Fibroblast of skin of right biceps (primary cell): ENCODE data around the gene APBB3.

Experiments used
- DNase-seq: peaks from one replicate; pipeline ENCODE4 v3.0.0-alpha.2; 2013

The APBB3 gene

GRCh38 chr5:140574165-140574564 is 9.8 kb upstream of the APBB3 start:
- DNase-seq = no peak

DNA sequence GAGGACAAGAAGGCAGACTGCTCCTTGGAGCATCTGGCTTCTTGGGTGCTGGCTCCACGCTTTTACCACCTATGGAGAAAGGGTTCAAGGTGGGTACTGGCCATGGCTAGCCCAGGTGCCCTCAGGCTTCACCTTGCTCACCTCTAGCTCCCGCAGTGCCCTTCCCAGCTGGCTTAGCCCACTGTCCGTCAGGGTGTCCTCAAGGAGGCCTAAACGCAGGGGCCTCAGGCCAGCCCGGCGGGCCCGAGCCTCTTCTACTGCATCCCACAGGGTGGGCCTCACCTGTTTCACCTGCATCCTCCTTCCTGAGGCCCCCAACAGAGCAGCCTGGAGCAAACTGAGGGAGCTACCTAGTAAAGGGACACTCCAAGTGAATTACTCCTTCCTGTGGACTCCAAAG is 9.3 kb upstream of the APBB3 start:
- DNase-seq = no peak

- DNase-seq = no peak
These were observed 6.7 kb upstream of the APBB3 start for GRCh38 chr5:140571105-140571504.

GRCh38 chr5:140570488-140570887 is 6.1 kb upstream of the APBB3 start:
- DNase-seq = no peak

DNA sequence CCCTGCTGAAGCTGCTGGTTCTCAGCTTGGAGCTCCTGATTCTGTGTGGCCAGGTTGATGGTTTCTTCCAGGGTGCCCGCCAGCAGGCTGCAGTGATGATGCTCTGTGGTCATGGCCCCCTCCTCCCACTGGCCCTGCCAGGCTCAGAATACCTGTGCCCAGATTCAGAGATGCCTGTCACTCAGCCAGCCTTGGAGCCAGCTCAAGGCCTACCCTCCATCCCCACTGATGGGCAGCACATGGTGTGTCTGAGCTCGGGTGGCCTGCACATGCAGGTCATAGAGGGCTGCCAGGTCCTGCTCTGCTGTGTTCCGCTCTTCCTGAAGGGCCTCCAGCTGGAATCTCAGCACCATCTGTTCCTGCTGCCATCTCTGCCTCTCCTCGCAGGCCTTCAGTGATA is 5.7 kb upstream of the APBB3 start:
- no peak for DNase-seq

DNA sequence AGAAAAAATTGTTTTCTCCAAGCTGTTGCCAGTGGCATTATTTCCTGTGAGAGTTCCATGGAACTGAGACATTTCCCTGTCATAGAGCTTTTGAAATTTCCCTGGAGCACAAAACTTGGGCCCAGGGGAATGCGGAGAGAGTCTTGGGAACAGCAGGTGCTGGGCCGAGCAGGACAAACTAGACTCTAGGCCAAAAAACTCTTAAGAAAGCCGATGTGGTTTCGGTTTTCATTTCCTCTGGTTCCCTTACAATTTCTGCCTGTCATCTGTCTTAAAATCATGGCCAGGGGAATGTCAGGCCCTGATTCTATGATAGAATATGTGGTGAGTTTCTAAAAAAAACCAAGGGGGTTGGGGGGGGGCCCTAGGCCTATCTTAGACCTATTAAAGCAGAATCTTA is 4.8 kb upstream of the APBB3 start:
- no peak for DNase-seq

- no peak for DNase-seq
These were observed 4.2 kb upstream of the APBB3 start for GRCh38 chr5:140568443-140569063.

DNA sequence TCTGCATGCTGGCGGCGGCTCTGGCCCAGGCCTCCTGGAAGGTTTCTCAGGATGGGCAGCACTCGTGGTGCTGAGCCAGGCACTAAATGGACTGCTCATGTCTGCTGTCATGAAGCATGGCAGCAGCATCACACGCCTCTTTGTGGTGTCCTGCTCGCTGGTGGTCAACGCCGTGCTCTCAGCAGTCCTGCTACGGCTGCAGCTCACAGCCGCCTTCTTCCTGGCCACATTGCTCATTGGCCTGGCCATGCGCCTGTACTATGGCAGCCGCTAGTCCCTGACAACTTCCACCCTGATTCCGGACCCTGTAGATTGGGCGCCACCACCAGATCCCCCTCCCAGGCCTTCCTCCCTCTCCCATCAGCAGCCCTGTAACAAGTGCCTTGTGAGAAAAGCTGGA is 3.5 kb upstream of the APBB3 start:
- no peak for DNase-seq

DNA sequence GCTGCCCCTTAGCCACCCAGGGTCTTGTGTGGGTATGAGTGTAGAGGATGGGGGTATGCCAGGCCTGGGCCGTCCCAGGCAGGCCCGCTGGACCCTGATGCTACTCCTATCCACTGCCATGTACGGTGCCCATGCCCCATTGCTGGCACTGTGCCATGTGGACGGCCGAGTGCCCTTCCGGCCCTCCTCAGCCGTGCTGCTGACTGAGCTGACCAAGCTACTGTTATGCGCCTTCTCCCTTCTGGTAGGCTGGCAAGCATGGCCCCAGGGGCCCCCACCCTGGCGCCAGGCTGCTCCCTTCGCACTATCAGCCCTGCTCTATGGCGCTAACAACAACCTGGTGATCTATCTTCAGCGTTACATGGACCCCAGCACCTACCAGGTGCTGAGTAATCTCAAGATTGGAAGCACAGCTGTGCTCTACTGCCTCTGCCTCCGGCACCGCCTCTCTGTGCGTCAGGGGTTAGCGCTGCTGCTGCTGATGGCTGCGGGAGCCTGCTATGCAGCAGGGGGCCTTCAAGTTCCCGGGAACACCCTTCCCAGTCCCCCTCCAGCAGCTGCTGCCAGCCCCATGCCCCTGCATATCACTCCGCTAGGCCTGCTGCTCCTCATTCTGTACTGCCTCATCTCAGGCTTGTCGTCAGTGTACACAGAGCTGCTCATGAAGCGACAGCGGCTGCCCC is 2.9 kb upstream of the APBB3 start:
- no peak for DNase-seq

- DNase-seq = no peak
These were observed 2.3 kb upstream of the APBB3 start for GRCh38 chr5:140566665-140567064.

DNA sequence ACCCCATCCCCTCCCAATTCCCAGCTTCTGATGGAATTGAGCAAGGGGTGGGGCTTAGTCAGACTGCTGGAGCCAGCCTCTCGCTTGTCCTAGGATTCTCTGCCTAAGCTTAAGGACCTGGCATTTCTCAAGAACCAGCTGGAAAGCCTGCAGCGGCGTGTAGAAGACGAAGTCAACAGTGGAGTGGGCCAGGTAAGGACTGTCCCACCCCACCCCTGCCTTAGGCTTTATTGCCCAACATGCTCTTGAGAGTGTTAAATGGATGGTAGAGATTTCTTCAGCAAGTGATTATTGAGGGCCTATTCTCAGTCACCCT is 1.3 kb upstream of the APBB3 start:
- DNase-seq = no peak

GRCh38 chr5:140565024-140565779 is 804 bp upstream of the APBB3 start:
- peak; percentile 20 for DNase-seq

GRCh38 chr5:140563596-140563995 is 802 bp downstream of the APBB3 start:
- DNase-seq = no peak

DNA sequence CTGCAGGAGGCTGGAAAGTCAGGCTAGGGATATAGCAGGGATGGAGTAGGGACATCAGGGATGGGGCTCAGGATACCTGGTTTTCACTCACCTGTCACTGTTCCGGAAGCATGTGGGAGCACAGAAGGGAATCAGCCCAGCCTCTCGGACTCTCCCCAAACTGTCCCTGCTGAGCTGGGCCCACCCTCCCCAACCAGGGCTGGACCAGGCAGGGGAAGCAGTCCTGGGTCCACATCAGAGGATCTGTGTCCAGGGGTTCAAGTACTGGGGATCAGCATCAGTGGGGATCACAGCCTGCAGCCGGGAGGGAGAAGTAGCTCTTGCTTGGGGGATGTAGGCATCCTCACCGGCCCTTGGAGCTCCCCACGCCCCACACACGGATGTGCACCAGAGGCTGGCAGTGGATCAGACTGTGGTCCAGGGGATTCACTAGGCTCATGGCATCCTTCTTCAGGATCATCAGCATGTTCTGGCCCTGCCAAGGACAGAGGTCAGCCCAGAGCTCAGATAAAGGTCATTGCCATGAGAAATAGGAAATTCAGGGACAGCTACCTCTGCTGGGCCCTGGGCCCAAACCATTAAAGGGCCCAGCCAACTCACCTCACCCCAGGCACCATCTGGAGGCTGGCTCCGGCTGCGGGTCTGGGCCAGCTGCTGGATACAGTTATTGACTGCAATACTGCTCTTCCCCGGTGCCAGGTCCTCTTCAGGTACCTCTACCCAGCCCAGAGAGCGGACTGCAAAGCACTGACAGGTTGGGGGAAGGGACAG is 2.5 kb downstream of the APBB3 start:
- no peak for DNase-seq

DNA sequence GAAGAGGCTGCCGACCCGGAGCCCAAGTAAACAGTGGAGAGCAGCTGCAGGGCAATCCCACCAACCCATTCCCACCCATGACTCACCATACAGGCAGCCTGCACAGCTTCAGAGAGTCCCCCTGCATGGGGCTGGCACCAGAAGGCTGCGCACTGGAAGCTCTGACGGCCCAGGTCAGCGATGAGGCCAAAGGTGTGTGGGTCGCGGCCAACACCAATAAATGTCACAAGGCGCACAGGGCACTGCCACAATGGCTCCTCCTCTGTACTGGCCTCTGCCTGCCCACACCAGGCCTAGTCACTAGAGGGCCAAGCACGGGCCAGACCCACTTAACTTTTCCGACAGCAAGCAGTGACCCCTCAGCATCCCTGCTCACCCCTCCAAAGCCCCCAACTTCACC is 4.2 kb downstream of the APBB3 start:
- no peak for DNase-seq

DNA sequence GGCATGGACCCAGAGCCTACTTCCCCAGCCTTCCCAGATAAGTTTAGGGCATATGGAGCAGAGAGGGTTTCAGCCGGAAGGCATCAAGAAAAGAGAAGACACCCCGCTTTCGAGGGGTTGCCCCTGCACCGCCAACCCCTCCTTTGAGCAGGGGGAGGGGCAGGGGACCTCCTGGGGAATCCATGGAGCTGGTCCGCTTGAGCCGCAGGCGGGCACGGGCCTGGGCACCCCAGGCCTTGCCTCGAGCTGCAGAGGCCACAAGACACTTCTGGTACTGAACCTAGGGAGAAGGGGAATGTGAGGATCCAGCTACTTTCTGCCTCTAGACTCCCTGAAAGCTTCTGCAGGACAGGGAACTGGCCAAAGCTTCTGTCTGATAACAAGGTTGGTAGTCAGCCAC is 5.9 kb downstream of the APBB3 start:
- no peak for DNase-seq

DNA sequence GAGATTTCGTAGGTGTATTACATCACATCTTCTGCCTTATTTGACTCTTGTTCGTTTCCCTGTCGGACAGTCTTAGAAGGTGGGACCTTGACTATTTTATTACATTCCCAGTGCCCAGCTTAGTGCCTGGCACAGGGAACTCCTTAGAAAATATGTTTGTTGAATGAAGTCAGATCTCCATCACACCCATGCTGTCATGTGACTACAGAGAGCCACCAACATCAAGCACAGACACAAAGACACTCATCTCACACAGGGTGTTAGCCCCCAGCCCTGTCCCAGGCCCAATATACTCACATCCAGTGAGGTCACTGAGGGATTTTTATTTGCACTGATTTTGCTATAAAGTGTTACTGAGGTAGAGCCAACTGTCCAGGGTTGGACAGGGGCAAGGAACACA is 6.4 kb downstream of the APBB3 start:
- no peak for DNase-seq

- peak; percentile 89 for DNase-seq
These were observed 7.1 kb downstream of the APBB3 start, which contains the start of gene SRA1 for GRCh38 chr5:140557136-140557805. Gene SRA1 (minus strand): TSS chr5:140557473. CDS start chr5:140557452, 21 bp downstream.

DNA sequence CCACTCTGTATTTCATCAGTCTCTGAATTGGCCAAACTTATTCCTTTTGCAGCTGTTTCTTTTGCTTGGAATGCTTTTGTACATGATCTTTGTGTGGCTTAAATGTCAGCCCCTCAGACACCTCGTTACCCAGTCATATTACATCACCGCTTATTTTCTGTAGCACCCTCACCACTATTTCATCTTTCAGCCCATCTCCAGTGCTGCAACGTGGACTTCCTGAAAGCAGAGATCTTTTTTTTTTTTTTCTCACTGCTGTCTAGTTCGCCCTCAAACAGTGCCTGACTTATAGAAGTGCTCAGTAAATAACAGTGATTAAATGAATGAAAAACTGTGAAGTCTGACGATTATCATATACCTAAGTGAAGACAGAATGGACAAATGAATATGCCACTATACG is 8.0 kb downstream of the APBB3 start:
- DNase-seq = peak; percentile 37

GRCh38 chr5:140555747-140556312 is 8.6 kb downstream of the APBB3 start:
- DNase-seq = no peak

- peak; percentile 39 for DNase-seq
These were observed 9.9 kb downstream of the APBB3 start for GRCh38 chr5:140554454-140554853.

- peak; percentile 16 for DNase-seq
These were observed 10.7 kb downstream of the APBB3 start for GRCh38 chr5:140553657-140554056.

DNA sequence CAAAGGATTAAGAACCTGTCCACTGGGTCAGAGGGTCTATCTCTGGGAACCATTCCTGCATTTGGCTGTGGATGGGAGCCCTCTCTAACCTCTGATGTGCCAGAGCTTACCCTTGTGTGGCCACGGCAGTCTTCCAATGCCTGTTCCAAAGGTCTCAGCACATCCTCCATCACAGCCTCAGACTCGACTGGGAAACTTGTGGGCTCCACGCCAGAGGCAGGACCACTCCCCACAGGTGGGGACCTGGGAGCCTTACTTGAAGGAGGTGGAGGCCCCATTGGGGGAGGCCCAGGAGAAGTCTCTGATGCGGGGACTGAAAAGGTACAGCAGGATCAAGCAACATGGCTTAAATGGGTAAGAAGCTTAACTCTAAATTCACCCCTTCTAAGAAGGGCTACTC is 12.5 kb downstream of the APBB3 start:
- DNase-seq = no peak
